Heart right ventricle (tissue), 16 donors: ENCODE data around the gene SHISA5. TPM values are rescaled to one million over a fixed set of nuclear protein-coding genes. Genes with fewer than 3 reads are reported as not detected.
"Not testable (repeated sequence)": the region's sequence is repeated elsewhere in the genome, so short reads cannot be mapped to it uniquely, and the experiment has no call there.

Experiments used
- ATAC-seq, 8 donors: fragments of 200-7000 bp; cut with Tn5 transposase; one replicate each; pipeline ENCODE4 v1.9.1; 2020; ENCODE audit warnings: mild to moderate bottlenecking in 8 of 8, moderate library complexity in 8 of 8, moderate number of reproducible peaks in 1 of 8
- DNase-seq, 2 donors: peaks; one replicate each; pipeline ENCODE4 v3.0.0-alpha.2; 2020
- H3K27ac ChIP-seq, 10 donors: fragments of 200-600 bp; sonication (generic) in 2 of 10; one replicate each; pipeline versions ENCODE4 v1.5.0 to v1.8.0; 2020 to 2022; ENCODE audit warnings: mild to moderate bottlenecking in 3 of 10
- H3K27me3 ChIP-seq, 7 donors: fragments of 200-600 bp; one replicate each; pipeline ENCODE4 v1.8.0; 2021 to 2022; ENCODE audit warnings: mild to moderate bottlenecking in 2 of 7
- H3K36me3 ChIP-seq, 9 donors: fragments of 200-600 bp; sonication (generic) in 1 of 9; one replicate each; pipeline versions ENCODE4 v1.5.0 to v1.8.0; 2020 to 2022; ENCODE audit warnings: mild to moderate bottlenecking in 2 of 9
- H3K4me1 ChIP-seq, 9 donors: fragments of 200-600 bp; sonication (generic) in 1 of 9; one replicate each; pipeline versions ENCODE4 v1.5.0 to v1.8.0; 2020 to 2022; ENCODE audit warnings: mild to moderate bottlenecking in 4 of 9
- H3K4me3 ChIP-seq, 10 donors: fragments of 200-600 bp; sonication (generic) in 2 of 10; one replicate each; pipeline versions ENCODE4 v1.5.0 to v1.8.0; 2020 to 2022; ENCODE audit warnings: mild to moderate bottlenecking in 7 of 10, moderate library complexity in 2 of 10
- H3K9me3 ChIP-seq, 11 donors: fragments of 200-600 bp in 10 of 11; sonication (generic) in 2 of 11; one replicate each; pipeline versions ENCODE4 v1.5.0 to v1.8.0; 2013 to 2022; ENCODE audit warnings: mild to moderate bottlenecking in 2 of 11, control low read depth in 1 of 11, moderate library complexity in 1 of 11
- WGBS, 2 donors: extraction: QIAGEN DNeasy Blood & Tissue Kit; methylation state at CpG; one replicate each; pipeline ENCODE4 v1.1.7; 2013; ENCODE audit warnings: inconsistent platforms in 1 of 2; 5-methylcytosine and 5-hydroxymethylcytosine counted together
- intact Hi-C, 10 donors: fragments of 100-400 bp; cut with DNase I; formaldehyde crosslinking; loops; one replicate each; pipeline versions ENCODE4 v1.11.1 to v1.14.2; 2022
- polyA plus RNA-seq, 2 donors: library from polyadenylated mRNA; stranded (reverse); fragments of 200-250 nt; gene quantifications; one replicate each; pipeline ENCODE4 v1.2.3, GENCODE V29; 2013
- total RNA-seq, 10 donors: library from RNA; stranded (reverse); fragmentation: NEBNext Ultra II Directional in 3 of 10; extraction: Animal tissue kit (Norgen Biotek cat#: 25700) in 3 of 10; gene quantifications; one replicate each; pipeline versions ENCODE4 v1.2.1 to v1.2.4, GENCODE V29; 2021 to 2023
- TF ChIP-seq, protein P1 (sequence below), 9 donors: fragments of 200-600 bp; sonication (generic) in 2 of 9; IDR thresholded peaks; one replicate each; pipeline versions ENCODE4 v1.5.0 to v1.8.0; 2021 to 2022; ENCODE audit warnings: antibody characterized with exemption in 9 of 9, mild to moderate bottlenecking in 5 of 9, moderate library complexity in 1 of 9
- donor health status: Arrhythmogenic right ventricular cardiomyopathy.
- donor health status: ischemic (EF 13 %, LVEDD 7.1; RV severe dilation, severe dysfunction).
- donor health status: healthy with polysubstance abuse.
- donor health status: DM: no; HTN: yes; CAD: no.
- donor health status: DM: no; HTN: no; CAD: no.
- donor health status: ischemic (EF 25% LVEDD 6.9; RV normal size, moderate dysfunction).
- donor health status: ischemic (EF 25% LVEDD 5.7; RV mildly dilated, moderate dysfunction).
- donor health status: healthy.
- donor health status: DM: yes; HTN: yes; CAD: no.
- donor health status: Ischemic cardiomyopathy.
- donor health status: ischemic (EF 35%, LVEDD 5.7; RV mildly dilated, moderate dysfunction).
- donor health status: nonischemic (EF 11% LVEDD 7.7; RV severe dilation, severe dysfunction).
- donor health status: DM: yes; HTN: yes; CAD: no.
- donor health status: PGD.
- donor health status: ischemic (EF 29% LVEDD 5.4; RV normal size, mild dysfunction).
- donor health status: nonischemic (EF 23%, LVEDD 6.1; RV moderate dilation, normal function).

The SHISA5 gene
- total and polyA plus RNA-seq, 12 donors = 34.6 to 95.3 (median 52.9) TPM

DNA sequence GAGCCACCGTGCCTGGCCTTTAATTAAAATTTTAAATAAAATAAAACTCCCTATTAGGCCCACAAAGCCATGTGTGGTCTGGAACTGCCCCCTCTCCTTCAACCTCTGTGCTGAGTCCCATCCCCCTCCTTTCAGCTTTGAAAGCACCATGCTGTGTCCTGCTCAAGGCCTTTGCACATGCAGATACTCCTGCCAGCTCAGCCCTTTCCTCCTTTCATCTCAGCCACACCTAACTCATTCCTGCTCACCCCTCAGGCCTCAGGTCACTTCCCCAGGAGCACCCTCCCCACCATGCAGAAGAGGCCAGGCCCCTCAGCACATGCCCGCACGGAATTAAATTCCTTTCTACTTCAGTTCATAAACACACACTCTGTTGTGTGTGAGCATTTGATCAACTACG lies 29.4 kb downstream of the SHISA5 start:
- Histone ChIP-seq H3K4me1 (peaks cover 9 to 64% (median 48%) of the 10 kb centered on the region in 9 donors), H3K9me3 (no peaks in the 10 kb centered on the region), H3K27ac (peak overlapping the region in 3 of 10 donors; percentile 2 to 26 (median 10)), H3K27me3 (no peaks in the 10 kb centered on the region), H3K36me3 (peaks cover 0 to 48% (median 3%) of the 10 kb centered on the region in 9 donors), H3K4me3 (no peak overlapping the region)
- TF ChIP-seq, protein P1, sequence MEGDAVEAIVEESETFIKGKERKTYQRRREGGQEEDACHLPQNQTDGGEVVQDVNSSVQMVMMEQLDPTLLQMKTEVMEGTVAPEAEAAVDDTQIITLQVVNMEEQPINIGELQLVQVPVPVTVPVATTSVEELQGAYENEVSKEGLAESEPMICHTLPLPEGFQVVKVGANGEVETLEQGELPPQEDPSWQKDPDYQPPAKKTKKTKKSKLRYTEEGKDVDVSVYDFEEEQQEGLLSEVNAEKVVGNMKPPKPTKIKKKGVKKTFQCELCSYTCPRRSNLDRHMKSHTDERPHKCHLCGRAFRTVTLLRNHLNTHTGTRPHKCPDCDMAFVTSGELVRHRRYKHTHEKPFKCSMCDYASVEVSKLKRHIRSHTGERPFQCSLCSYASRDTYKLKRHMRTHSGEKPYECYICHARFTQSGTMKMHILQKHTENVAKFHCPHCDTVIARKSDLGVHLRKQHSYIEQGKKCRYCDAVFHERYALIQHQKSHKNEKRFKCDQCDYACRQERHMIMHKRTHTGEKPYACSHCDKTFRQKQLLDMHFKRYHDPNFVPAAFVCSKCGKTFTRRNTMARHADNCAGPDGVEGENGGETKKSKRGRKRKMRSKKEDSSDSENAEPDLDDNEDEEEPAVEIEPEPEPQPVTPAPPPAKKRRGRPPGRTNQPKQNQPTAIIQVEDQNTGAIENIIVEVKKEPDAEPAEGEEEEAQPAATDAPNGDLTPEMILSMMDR (IDR thresholded peaks at IDR 0.05) = no peak
- 76 to 80% methylated on average over 4 of the region's 4 CpGs for WGBS, 2 donors
- intact Hi-C loops = no loop called here
- no peak for DNase-seq
- ATAC-seq = no peak

DNA sequence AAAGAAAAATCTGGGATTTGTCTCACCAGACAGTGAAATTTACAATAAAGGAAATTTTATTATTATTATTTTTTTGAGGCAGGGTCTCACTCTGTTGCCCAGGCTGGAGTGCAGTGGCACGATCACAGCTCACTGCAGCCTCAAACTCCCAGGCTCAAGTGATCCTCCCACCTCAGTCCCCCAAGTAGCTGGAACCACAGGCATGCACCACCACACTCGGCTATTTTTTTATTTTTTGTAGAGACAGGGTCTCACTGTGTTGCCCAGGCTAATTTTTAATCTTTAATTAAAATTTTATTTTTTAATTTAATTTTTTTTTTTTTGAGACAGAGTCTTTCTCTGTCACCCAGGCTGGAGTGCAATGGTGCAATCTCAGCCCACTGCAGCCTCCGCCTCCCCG lies 29.9 kb downstream of the SHISA5 start:
- H3K9me3 ChIP-seq, intact Hi-C loops, DNase-seq, ATAC-seq, H3K27me3 ChIP-seq, H3K4me3 ChIP-seq: not testable (repeated sequence)
- peaks cover 0 to 50% (median 6%) of the 10 kb centered on the region in 9 donors for H3K36me3 ChIP-seq
- H3K27ac ChIP-seq = peak overlapping the region in 8 of 10 donors; percentile 89 to 99 (median 94)
- peaks cover 9 to 70% (median 53%) of the 10 kb centered on the region in 9 donors for H3K4me1 ChIP-seq
- 92 to 95% methylated on average over 4 of the region's 4 CpGs for WGBS, 2 donors

DNA sequence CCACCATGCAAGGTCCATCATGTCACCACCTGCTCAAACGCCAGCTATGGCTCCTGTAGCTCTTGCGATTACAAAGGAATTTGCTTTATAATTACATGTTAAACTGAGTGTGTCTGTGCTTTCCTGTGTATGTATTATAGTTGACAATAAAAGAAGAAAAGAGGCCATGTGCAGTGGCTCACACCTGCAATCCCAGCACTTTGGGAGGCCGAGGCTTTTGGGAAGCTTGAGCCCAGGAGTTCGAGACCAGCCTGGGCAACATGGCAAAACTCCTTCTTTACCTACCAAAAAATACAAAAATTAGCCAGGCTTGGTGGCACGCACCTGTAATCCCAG lies 30.4 kb downstream of the SHISA5 start:
- DNase-seq = no peak
- TF ChIP-seq, protein P1 (IDR thresholded peaks at IDR 0.05) = no peak
- no peaks in the 10 kb centered on the region for H3K27me3 ChIP-seq
- H3K9me3 ChIP-seq = no peaks in the 10 kb centered on the region
- H3K27ac ChIP-seq = peak overlapping the region; percentile 89 to 99 (median 95)
- no peak for ATAC-seq
- intact Hi-C loops = loop anchor here in 2 of 10 donors (2.0 kb wide), 2 partner anchors 29 to 31 kb away; partner anchors contain the start of gene SHISA5 (in 1 of the 2)
- H3K4me1 ChIP-seq = peaks cover 10 to 71% (median 57%) of the 10 kb centered on the region in 9 donors
- H3K36me3 ChIP-seq = peaks cover 0 to 54% (median 6%) of the 10 kb centered on the region in 9 donors
- WGBS, 2 donors = 60 to 66% methylated on average over 5 of the region's 5 CpGs
- peak overlapping the region in 8 of 10 donors; percentile 58 to 81 (median 68) for H3K4me3 ChIP-seq

DNA sequence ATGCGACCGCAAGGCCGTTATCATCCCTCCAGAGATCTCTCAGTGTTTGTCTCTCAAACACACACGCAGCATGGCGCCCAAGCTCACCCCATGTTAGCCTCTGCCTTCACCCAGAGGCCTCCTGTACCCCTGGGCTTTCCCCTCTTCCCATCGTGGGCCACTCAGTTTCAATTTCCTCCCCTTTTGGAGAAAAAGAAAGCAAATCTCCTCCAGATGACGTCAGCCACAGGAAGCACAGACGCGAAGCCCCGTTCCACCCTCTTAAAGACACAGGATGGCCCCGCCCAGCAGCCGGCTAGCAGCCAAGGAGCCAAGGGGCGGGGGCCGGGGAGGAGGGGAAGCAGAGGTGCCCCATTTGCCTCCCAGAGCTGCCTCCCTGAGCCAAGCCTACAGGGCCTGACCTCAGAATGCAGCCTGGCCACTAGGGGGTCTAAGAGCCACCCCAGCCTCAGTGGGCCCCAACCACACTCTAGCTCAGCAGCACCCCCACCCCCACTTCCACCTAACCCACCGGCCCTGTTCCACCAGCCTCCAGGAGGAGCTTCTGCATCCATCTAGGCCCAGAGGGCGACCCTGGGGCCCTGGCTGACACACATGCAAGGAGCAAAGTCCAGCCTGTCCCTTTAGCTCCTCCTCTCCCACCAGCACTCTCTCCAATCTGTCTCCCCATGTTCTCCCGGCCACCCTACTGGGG lies 30.9 kb downstream of the SHISA5 start:
- peak; percentile 92 to 95 (median 94) for ATAC-seq
- H3K4me1 ChIP-seq = peaks cover 12 to 71% (median 60%) of the 10 kb centered on the region in 9 donors
- 8 to 9% methylated on average over 17 of the region's 17 CpGs for WGBS, 2 donors

More for the DNA sequence above, 30.9 kb downstream of the SHISA5 start:
- peaks cover 0 to 56% (median 6%) of the 10 kb centered on the region in 9 donors for H3K36me3 ChIP-seq
- peak overlapping the region; percentile 89 to 99 (median 95) for H3K27ac ChIP-seq
- H3K9me3 ChIP-seq = no peaks in the 10 kb centered on the region
- intact Hi-C loops = loop anchor here in 2 of 10 donors (2.0 kb wide), 2 partner anchors 30 to 32 kb away; partner anchors contain the start of gene SHISA5 (in 1 of the 2)
- H3K27me3 ChIP-seq = no peaks in the 10 kb centered on the region
- H3K4me3 ChIP-seq = peak overlapping the region; percentile 58 to 81 (median 64)
- TF ChIP-seq, protein P1 (IDR thresholded peaks at IDR 0.05) = peak in 8 of 9 donors; percentile 24 to 66 (median 44)
- DNase-seq = peak; percentile 92 to 95
